GM12891 (cell line): Measurements from ENCODE around the gene STARD13.

Source experiments
- POLR2A ChIP-seq: IDR thresholded peaks from 2 replicates; pipeline ENCODE4 v1.6.1; 2011; ENCODE audit warnings: low read depth, low read length, control low read depth
- POLR2AphosphoS5 ChIP-seq: IDR thresholded peaks from 2 replicates; pipeline ENCODE4 v1.6.1; 2011; ENCODE audit warnings: low read depth, low read length, control low read depth
- POU2F2 ChIP-seq: IDR thresholded peaks from 2 replicates; pipeline ENCODE4 v1.6.1; 2011; ENCODE audit warnings: low read depth, mild to moderate bottlenecking, control low read depth, low read length, moderate library complexity
- TAF1 ChIP-seq: IDR thresholded peaks from 2 replicates; pipeline ENCODE4 v1.6.1; 2011; ENCODE audit warnings: low read depth, low read length, control low read depth

GRCh38 chr13:33072759-33073158 is 212.8 kb downstream of the STARD13 start:
- TF ChIP-seq POLR2A: no peak
- TF ChIP-seq POLR2AphosphoS5: no peak
- TF ChIP-seq TAF1: no peak
- no peak for TF ChIP-seq POU2F2
